Smooth muscle cell (in vitro differentiated cells): ENCODE results near the gene TRAF3. TPM values are rescaled to one million over a fixed set of nuclear protein-coding genes. Genes with fewer than 3 reads are reported as not detected.

Experiments used
- polyA plus RNA-seq: library from polyadenylated mRNA; unstranded; fragments of >200 nt; fragmentation: Nextera tagmentation; extraction: Ambion mirVana; gene quantifications from 2 replicates; pipeline ENCODE4 v1.2.1, GENCODE V29; 2016
- small RNA-seq: library from RNA; depleted of rRNA; stranded (forward); fragments of <200 nt; gene quantifications from one replicate; pipeline ENCODE3, GENCODE V24; 2014
- total RNA-seq: library from RNA; depleted of rRNA; stranded (reverse); fragments of >200 nt; gene quantifications from 2 replicates; pipeline ENCODE4 v1.2.3, GENCODE V29; 2014

TRAF3 gene
- total and polyA plus RNA-seq, 2 experiments from 2014 or later, result 9.4 to 24.6 TPM

Small RNA genes within 50 kb of the gene (small RNA-seq; reads per million reads assigned to genes)
- not detected for gene RNU6-1316P

Other genes with a start within 250 kb of the TRAF3 start
- gene RCOR1, start 184.8 kb upstream of the TRAF3 start, total RNA-seq, result 25.7 and 29.3 TPM in 2 replicates
- gene RCOR1, start 184.8 kb upstream of the TRAF3 start, polyA plus RNA-seq, result 4.4 and 5.5 TPM in 2 replicates
- 0.31 TPM in 1 of 2 replicates, not detected in the other for gene AMN, start 145.2 kb downstream of the TRAF3 start, total RNA-seq
- gene AMN, start 145.2 kb downstream of the TRAF3 start, polyA plus RNA-seq, result 0.65 and 1.2 TPM in 2 replicates